ENCODE data around the gene ALOX15B. TPM values are rescaled to one million over a fixed set of nuclear protein-coding genes. Genes with fewer than 3 reads are reported as not detected.

ALOX15B gene
- total RNA-seq, 1 experiment from 2014 or later, result 0.30 TPM

GRCh38 chr17:8062807-8063483, 24.1 kb downstream of the ALOX15B start:
- DNase-seq (ENCODE audit: low read depth, low spot score), result no peak
- no peaks in the 10 kb centered on the region for H3K9me3 ChIP-seq (ENCODE audit: control insufficient read depth in 1 of 2, insufficient read depth in 1 of 2, low read depth in 1 of 2, low read length in 2 of 2)
- no peaks in the 10 kb centered on the region for H3K27me3 ChIP-seq (ENCODE audit: insufficient read depth, low read length)
- ChIA-PET POLR2A (no interaction called here), RAD21 (ENCODE audit: low non-redundant PET in 1 of 2, low total read pairs in 2 of 2, uncharacterized antibody in 2 of 2, unreplicated experiment in 2 of 2) (no interaction called here), CTCF (interaction anchor here (3.6 kb wide), 1 partner anchor 11 kb away, joined by 29 read pairs; no protein-coding TSS in a partner anchor)
- no peak for TF ChIP-seq SRF (IDR thresholded peaks at IDR 0.05; ENCODE audit: low read depth)
- TF ChIP-seq ELF1 (IDR thresholded peaks at IDR 0.05; ENCODE audit: borderline replicate concordance, low read depth), result no peak
- TF ChIP-seq ZFX (IDR thresholded peaks at IDR 0.05), result no peak
- no peak for TF ChIP-seq SP1 (IDR thresholded peaks at IDR 0.05; ENCODE audit: low read depth)
- no peak for TF ChIP-seq SIN3A (IDR thresholded peaks at IDR 0.05; ENCODE audit: low read depth)
- TF ChIP-seq EZH2phosphoT487 (IDR thresholded peaks at IDR 0.05; ENCODE audit: borderline replicate concordance), result no peak
- TF ChIP-seq REST (IDR thresholded peaks at IDR 0.05; ENCODE audit: low read depth), result no peak
- no peak for TF ChIP-seq EGR1 (IDR thresholded peaks at IDR 0.05; ENCODE audit: low read depth)
- no peak for TF ChIP-seq ZNF274 (IDR thresholded peaks at IDR 0.05; ENCODE audit: low read depth, low read length)
- TF ChIP-seq, protein P1, sequence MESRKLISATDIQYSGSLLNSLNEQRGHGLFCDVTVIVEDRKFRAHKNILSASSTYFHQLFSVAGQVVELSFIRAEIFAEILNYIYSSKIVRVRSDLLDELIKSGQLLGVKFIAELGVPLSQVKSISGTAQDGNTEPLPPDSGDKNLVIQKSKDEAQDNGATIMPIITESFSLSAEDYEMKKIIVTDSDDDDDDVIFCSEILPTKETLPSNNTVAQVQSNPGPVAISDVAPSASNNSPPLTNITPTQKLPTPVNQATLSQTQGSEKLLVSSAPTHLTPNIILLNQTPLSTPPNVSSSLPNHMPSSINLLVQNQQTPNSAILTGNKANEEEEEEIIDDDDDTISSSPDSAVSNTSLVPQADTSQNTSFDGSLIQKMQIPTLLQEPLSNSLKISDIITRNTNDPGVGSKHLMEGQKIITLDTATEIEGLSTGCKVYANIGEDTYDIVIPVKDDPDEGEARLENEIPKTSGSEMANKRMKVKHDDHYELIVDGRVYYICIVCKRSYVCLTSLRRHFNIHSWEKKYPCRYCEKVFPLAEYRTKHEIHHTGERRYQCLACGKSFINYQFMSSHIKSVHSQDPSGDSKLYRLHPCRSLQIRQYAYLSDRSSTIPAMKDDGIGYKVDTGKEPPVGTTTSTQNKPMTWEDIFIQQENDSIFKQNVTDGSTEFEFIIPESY (IDR thresholded peaks at IDR 0.05; ENCODE audit: extremely low read depth, insufficient replicate concordance, low read length), result no peak
- TF ChIP-seq POLR2A (IDR thresholded peaks at IDR 0.05; ENCODE audit: borderline replicate concordance, extremely low read depth, insufficient read depth, insufficient read length), result no peak
- TF ChIP-seq CEBPB (IDR thresholded peaks at IDR 0.05; ENCODE audit: low read depth), result no peak
- no peak for TF ChIP-seq POLR2AphosphoS5 (IDR thresholded peaks at IDR 0.05; ENCODE audit: low read depth, low read length)
- peaks cover 0 to 11% of the 10 kb centered on the region in 2 experiments; a peak in 3 of 4 replicates for H3K4me1 ChIP-seq (ENCODE audit: control insufficient read depth in 1 of 2, insufficient read depth in 2 of 2, low read length in 2 of 2)
- intact Hi-C loops (cut with micrococcal nuclease), result loop anchor here (5.0 kb wide), 4 partner anchors 239 to 724 kb away; partner anchors contain the start of gene RPL26
- H3K27ac ChIP-seq (ENCODE audit: low read depth, low read length), result no peak overlapping the region
- H3K4me2 ChIP-seq (ENCODE audit: low read length), result no peak overlapping the region
- H2AFZ ChIP-seq (ENCODE audit: low read depth, low read length, poor library complexity, severe bottlenecking), result no peak overlapping the region
- no peak overlapping the region for H3K9ac ChIP-seq (ENCODE audit: low read length)
- ATAC-seq, result no peak
- no peaks in the 10 kb centered on the region for H3K79me2 ChIP-seq (ENCODE audit: insufficient read depth, low read length)
- H3K4me3 ChIP-seq (replicated peaks in 1 of 2; ENCODE audit: low read depth in 1 of 2, low read length in 2 of 2), result no peak overlapping the region
- no peaks in the 10 kb centered on the region for H3K9me2 ChIP-seq (ENCODE audit: insufficient read depth)
- H3K36me3 ChIP-seq (ENCODE audit: control insufficient read depth in 1 of 2, insufficient read depth in 2 of 2, low read length in 2 of 2), result no peaks in the 10 kb centered on the region
- BruUV-seq (replicated peaks), result no TSS peak
- no peaks in the 10 kb centered on the region for H4K20me1 ChIP-seq (ENCODE audit: insufficient read depth)

Measured in HCT116 (cell line).